Activated CD4-positive, CD25-positive, alpha-beta regulatory T cell treated with anti-CD3 and anti-CD28 coated beads, Interleukin-2, amount 50 U/mL, for 24 hours (primary cell): ENCODE data around the gene ONECUT1.
"Not testable (repeated sequence)": the region's sequence is repeated elsewhere in the genome, so short reads cannot be mapped to it uniquely, and the experiment has no call there.

Source experiments
- ATAC-seq, 2 donors: fragments of 150-1000 bp; cut with Tn5 transposase; one replicate each; pipeline ENCODE4 v1.10.0; 2021; ENCODE audit warnings: mild to moderate bottlenecking in 1 of 2, moderate library complexity in 1 of 2

ONECUT1 gene

DNA sequence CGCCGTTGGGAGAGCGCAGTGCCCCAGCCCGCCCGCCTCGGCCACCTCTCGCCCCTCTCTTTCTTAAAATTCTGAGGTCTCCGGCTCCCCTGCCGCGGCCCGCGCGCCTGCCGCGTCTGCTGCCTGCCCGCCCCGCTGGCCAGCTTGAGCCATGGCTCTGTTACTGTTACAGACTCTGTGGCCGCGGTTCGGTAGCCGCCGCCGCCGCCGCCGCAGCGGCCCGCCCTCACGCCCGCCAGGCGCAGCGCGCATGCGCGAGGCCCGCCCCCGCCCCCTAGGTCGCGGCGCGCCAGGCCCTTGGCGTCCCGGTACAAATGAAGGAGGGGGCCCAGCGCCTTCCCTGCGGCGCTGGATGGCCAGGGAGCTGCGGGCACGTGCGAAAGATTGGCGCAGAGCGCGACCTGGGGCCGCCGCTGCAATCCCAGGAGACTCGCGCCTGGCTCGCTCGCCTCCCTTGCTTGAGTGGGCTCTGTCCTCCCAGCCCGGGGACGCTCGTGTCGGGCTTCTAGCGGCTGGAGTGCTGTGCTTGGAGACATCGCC lies at the start of gene ONECUT1:
TSS of gene ONECUT1 (minus strand) at position 168 of the 540 bp plus-strand sequence. CDS start 452 bp downstream, outside the sequence.
- peak; percentile 57 to 60 for ATAC-seq

GRCh38 chr15:52834379-52834778 lies 44.2 kb upstream of the ONECUT1 start:
- no peak for ATAC-seq

- not testable (repeated sequence) for ATAC-seq
These were observed 34.2 kb upstream of the ONECUT1 start for GRCh38 chr15:52824169-52824942.

DNA sequence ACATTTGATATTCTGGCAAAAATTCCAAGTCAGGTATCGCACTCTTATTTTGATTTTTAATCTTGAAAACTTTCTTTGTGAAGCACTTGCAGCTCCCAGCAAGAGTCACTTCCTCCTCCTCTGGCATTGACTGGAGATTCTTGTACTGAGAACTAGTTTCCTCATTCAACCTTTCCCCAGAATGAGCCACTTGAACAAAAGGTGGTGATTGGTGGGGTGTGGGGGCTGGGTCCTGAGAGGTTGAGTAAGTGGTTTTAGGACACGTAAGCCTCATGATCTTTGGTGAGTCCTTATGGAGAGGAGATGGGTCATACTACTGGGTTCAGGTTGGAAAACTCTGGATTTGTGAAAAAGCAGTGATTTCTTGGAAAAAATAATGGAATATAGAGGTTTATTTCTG lies 32.3 kb upstream of the ONECUT1 start:
- no peak for ATAC-seq

DNA sequence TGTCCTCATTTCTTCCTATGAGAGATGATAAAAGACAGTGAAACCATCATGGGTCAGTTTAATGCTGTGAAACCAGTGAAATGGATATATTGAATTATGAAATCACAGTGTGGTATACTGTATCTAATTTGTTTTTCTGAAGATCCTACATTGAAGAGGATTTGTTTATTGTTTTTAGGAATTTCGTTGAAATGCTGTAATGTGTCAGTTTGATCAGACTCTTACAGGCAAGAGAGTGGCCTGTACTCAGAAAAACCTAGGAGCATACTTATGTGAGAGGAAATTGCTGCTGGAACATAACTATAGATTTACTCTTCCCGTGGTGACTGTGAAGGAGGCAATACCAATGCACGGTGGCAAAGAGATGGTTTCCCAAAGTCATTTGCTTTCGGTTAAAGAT lies 29.1 kb upstream of the ONECUT1 start:
- no peak for ATAC-seq

DNA sequence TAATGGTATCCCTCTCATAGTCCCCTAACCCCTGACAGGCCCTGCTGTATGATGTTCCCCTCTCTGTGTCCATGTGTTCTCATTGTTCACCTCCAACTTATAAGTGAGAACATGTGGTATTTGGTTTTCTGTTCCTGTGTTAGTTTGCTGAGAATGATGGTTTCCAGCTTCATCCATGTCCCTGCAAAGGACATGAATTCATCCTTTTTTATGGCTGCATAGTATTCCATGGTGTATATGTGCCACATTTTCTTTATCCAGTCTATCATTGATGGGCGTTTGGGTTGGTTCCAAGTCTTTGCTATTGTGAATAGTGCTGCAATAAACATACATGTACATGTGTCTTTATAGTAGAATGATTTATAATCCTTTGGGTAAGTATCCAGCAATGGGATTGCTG lies 25.8 kb upstream of the ONECUT1 start:
- ATAC-seq = not testable (repeated sequence)

DNA sequence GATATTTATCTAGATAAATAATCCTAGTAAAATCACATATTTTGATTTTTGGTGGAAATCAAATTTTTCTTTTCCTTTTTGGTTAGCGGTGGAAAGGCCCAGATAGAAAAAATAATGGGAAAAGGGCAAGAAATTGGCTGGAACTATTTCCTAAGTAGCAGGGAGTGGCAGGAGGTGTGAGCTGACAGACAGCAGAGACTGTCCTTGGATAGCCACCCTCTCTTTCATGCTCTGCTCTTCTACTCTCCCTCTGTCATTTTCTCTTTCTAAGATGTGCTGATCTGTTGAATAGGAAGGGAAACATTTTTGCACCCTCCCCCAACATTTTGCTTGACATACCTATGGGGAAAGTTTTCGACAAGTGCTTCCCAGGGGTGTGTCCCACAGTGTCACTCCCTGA lies 18.9 kb upstream of the ONECUT1 start:
- no peak for ATAC-seq

DNA sequence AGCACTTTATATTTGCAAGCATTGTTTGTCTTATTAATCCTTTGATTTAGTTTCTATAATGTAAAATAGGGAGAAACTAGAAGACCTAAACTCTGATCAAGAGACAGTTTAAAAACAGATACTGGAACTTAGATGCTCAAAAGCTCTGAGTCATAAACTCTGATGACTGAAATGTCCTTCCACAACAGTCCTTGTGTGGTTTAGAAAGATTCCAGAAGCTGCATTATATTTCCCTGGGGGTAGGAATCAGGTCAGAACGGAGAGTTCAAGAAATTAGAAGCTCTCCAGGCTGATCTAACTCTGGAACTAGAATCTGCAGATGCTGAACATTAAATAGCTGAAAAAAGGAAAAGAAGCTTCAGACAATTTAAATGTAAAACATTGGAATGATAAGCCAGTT lies 18.3 kb upstream of the ONECUT1 start:
- no peak for ATAC-seq

- ATAC-seq = no peak
These were observed 16.1 kb upstream of the ONECUT1 start for GRCh38 chr15:52806284-52806655.

GRCh38 chr15:52805351-52806283 lies 15.5 kb upstream of the ONECUT1 start:
- peak; percentile 30 to 43 for ATAC-seq

DNA sequence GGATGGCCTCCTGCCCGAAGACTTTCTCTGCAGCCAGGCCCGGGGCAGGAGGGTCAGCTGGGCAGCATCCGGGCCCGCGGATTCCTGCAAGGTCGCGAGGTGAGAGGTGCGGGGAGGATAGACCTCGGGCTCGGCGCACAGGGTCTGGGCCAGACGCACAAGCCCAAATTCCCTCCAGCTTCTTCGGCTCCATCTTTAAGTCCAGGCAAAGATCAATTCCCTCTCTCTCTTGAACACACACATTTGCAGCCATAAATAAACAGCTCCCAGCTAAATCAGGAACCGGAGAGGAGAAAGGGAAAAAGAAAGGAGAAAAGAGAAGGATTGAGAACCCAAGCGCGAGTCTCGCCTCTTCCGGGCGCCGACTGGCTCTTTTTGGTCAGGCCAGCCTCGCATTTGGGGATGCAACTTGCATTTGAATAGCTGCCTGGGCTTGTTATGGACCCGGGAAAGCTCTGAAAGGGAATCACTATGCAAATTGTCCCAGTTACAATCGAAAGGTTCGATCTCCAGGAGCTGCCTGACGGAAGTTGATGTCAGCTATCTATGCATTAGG lies 14.5 kb upstream of the ONECUT1 start:
- ATAC-seq = no peak

DNA sequence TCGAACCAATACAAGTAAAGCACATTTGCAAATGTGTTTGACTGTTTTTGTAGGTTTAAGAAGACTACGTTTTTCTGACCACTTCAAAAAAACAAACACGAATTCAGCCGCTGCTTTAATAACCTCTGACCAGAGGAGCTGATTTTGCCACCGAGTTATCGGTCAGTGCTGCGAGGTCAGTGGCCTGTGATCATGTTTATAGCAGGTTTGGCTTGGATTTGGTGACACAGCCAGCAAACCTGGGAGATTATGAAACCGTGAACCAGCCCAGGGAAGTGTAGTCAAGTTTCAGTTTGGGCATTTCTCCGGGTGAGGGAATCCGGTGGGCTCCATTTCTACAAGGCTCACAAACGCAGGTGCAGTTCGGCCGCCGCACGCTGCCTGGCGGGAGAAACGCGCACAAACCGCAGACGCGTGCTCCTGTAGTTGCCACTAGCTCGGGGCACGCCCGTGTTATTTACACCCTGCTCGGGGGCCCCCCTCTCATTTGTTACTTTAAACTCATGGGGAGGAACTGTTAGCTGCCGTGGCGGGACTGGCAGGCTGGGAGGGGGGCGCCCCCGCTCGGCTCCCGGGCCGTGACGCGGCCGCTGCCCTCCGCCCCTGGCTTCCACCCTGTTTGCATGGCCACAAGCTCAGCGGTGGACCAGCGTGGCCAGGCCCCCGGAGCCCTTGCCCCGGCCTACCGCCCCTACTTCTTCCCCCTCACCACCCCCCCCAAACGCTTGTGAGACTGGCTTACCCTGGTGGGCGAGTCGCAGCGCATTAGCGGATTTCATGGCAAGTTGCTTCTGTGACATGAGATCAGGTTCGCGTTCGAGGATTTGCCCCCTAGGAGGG lies 13.6 kb upstream of the ONECUT1 start:
- no peak for ATAC-seq

DNA sequence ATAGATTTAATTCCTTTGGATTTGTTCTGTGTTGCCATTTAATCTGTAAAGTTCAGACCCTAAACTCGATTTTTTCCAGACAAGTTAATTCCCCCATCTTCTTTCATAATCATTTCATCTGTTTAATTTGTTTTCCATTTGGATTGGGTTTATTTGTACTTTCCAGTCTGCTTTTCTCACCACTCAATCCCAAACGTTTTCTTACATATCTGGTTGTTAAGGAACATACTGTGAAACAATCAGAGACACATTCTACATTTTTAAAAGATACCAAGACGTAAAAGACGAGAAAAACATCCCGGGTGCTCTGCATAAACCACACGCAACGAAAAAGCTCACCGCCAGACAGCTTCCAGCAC lies 13.0 kb upstream of the ONECUT1 start:
- ATAC-seq = no peak

- no peak for ATAC-seq
These were observed 12.0 kb upstream of the ONECUT1 start for GRCh38 chr15:52802110-52802509.

DNA sequence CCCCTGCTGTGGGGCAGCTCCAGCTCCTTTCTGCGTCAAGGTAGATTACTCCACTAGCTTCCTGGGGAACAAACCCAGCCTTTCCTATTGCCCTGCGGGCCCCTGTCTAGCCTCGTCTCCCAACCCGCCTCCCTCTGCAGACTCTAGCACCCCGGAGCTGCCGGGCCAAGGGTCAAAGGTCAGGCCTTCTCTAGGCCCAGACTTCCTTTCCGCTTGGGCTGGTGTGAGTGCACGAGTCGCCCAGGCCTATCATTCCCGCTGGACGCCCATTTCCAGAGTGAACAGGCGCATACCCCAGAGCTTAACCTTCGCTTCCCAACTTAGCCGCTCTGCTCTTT lies 11.6 kb upstream of the ONECUT1 start:
- ATAC-seq = no peak

DNA sequence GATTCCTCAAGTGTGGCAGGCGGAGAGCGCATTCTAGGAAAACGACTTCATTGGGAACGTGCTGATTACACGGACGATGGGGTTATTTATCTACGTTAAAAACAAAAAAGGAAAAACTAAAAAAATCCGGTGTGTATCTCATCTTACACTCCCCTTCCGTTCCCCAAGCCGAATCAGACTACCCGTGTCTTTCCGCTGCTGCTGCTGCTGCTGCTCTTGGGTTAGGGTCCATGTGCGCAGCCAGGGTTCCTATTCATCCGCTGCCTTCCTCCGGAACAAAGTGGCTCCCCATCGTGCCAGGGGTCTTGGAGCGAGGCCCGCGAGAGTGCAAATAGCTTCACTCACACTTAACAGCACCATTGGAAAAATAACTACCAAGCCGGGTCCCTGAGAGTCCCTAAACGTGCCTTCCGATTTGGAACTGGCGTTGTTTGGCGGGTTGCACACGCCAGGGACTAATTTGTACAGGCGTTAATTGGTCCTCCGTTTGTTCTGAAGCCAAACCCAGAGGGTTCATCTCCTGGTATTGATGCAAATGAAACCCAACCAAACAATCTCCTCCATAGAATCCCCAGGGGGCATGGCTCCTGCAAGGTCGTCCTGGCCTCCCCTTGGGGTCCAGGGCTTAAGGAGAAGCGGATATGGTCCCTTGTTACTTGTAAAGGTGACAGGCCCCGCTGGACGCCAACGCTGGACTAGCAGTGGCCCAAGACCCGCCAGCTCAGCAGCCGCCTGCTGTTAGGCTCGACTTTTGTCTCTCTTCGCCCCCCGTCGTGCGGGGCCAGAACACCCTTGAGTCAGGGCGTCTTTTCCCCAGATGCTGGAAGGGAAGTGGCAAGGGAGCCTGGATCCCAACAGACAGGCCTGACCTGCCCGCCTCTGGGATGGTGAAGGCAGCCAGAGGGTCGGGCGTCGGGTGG lies 11.0 kb upstream of the ONECUT1 start:
- no peak for ATAC-seq

GRCh38 chr15:52799145-52799811 lies 9.1 kb upstream of the ONECUT1 start:
- ATAC-seq = no peak

GRCh38 chr15:52798529-52799101 lies 8.5 kb upstream of the ONECUT1 start:
- no peak for ATAC-seq

DNA sequence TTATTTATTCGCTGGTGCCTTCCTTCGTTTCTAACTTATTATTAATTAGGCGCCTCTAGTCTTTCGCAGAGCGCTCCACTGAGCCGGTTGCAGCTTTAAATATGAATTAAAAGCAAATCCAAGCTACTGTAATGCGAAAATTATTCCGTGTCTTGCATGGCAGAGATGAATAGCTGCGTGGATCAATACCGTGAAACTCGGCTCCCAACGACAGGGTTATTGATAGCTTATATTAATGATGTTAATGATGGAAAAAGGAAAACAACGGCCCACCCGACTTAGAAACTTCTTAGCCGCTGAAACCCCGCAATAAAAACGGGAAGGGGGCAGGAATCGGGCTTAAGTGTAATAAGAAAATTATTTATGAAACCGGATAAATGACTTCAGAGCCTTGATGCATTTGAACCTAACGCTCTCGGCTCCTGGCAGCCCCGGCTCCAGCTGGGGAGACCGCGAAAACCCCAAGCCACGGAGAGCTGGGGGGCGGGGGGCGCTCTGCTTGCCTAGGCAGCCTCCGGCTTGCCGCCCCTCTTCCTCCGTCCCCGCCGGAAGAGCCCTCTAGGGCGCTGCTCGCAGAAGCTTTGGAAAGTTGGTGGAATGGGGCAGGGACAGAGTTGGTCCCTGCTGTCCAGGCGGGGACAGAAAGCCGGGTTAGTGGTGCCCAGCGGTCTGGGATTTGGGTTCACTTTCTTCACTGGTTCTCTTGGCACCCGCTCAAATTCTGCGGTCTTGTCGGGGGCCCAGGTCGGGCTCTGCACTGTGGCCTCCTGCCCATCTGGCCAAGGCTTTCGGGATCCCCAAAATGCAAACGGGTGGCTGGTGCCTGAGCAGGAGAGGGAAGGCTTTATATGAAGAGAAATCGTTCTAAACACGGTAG lies 7.7 kb upstream of the ONECUT1 start:
- ATAC-seq = no peak
